Left lung (tissue), 10 donors: ENCODE measurements around the gene RAPGEF2. TPM values are rescaled to one million over a fixed set of nuclear protein-coding genes. Genes with fewer than 3 reads are reported as not detected.

Experiments used
- ATAC-seq: fragments of 200-7000 bp; cut with Tn5 transposase; one replicate; pipeline ENCODE4 v1.9.1; 2020; ENCODE audit warnings: moderate library complexity
- DNase-seq, 4 donors: peaks; one replicate each; pipeline ENCODE4 v3.0.0-alpha.2; 2013 to 2020
- H3K27ac ChIP-seq, 2 donors: fragments of 200-600 bp; sonication (generic) in 1 of 2; one replicate each; pipeline versions ENCODE4 v1.5.0 to v1.8.0; 2020 to 2021
- H3K27me3 ChIP-seq, 2 donors: fragments of 200-600 bp; sonication (generic) in 1 of 2; one replicate each; pipeline versions ENCODE4 v1.5.0 to v1.8.0; 2020 to 2021
- H3K36me3 ChIP-seq, 2 donors: fragments of 200-600 bp; sonication (generic) in 1 of 2; one replicate each; pipeline versions ENCODE4 v1.5.0 to v1.8.0; 2020 to 2021
- H3K4me1 ChIP-seq, 2 donors: fragments of 200-600 bp; one replicate each; pipeline ENCODE4 v1.8.0; 2021
- H3K4me3 ChIP-seq, 2 donors: fragments of 200-600 bp; sonication (generic) in 1 of 2; one replicate each; pipeline versions ENCODE4 v1.5.0 to v1.8.0; 2020 to 2021; ENCODE audit warnings: mild to moderate bottlenecking in 1 of 2
- H3K9me3 ChIP-seq, 2 donors: fragments of 200-600 bp; sonication (generic) in 1 of 2; one replicate each; pipeline versions ENCODE4 v1.5.0 to v1.8.0; 2020 to 2021
- intact Hi-C, 2 donors: fragments of 100-400 bp; cut with DNase I; formaldehyde crosslinking; loops; one replicate each; pipeline versions ENCODE4 v1.11.2 to v1.14.2; 2022
- polyA plus RNA-seq, 6 donors: library from polyadenylated mRNA; unstranded; fragments of 120-200 nt; gene quantifications; one replicate each; pipeline ENCODE4 v1.2.1, GENCODE V29; 2013; ENCODE audit not compliant: insufficient read length in 6 of 6
- total RNA-seq, 2 donors: library from RNA; stranded (reverse); fragmentation: NEBNext Ultra II Directional; extraction: Animal tissue kit (Norgen Biotek cat#: 25700); gene quantifications; one replicate each; pipeline ENCODE4 v1.2.1, GENCODE V29; 2021
- TF ChIP-seq, protein P1 (sequence below), 2 donors: fragments of 200-600 bp; sonication (generic) in 1 of 2; IDR thresholded peaks; one replicate each; pipeline versions ENCODE4 v1.5.0 to v1.8.0; 2021; ENCODE audit warnings: antibody characterized with exemption in 2 of 2
- donor health status: DM: no; HTN: yes; CAD: no.
- donor health status: DM: no; HTN: no; CAD: no.

The RAPGEF2 gene
- total and polyA plus RNA-seq, 8 donors: 39.9 to 52.0 (median 45.4) TPM

GRCh38 chr4:159258889-159259560 is 156.1 kb downstream of the RAPGEF2 start:
- Histone ChIP-seq H3K27me3 (no peaks in the 10 kb centered on the region), H3K36me3 (no peaks in the 10 kb centered on the region), H3K4me3 (no peak overlapping the region), H3K27ac (no peak overlapping the region), H3K4me1 (peaks cover 0 to 9% of the 10 kb centered on the region in 2 donors), H3K9me3 (no peaks in the 10 kb centered on the region)
- intact Hi-C loops: no loop called here
- TF ChIP-seq, protein P1, sequence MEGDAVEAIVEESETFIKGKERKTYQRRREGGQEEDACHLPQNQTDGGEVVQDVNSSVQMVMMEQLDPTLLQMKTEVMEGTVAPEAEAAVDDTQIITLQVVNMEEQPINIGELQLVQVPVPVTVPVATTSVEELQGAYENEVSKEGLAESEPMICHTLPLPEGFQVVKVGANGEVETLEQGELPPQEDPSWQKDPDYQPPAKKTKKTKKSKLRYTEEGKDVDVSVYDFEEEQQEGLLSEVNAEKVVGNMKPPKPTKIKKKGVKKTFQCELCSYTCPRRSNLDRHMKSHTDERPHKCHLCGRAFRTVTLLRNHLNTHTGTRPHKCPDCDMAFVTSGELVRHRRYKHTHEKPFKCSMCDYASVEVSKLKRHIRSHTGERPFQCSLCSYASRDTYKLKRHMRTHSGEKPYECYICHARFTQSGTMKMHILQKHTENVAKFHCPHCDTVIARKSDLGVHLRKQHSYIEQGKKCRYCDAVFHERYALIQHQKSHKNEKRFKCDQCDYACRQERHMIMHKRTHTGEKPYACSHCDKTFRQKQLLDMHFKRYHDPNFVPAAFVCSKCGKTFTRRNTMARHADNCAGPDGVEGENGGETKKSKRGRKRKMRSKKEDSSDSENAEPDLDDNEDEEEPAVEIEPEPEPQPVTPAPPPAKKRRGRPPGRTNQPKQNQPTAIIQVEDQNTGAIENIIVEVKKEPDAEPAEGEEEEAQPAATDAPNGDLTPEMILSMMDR (IDR thresholded peaks at IDR 0.05): no peak
- DNase-seq: no peak
- no peak for ATAC-seq

DNA sequence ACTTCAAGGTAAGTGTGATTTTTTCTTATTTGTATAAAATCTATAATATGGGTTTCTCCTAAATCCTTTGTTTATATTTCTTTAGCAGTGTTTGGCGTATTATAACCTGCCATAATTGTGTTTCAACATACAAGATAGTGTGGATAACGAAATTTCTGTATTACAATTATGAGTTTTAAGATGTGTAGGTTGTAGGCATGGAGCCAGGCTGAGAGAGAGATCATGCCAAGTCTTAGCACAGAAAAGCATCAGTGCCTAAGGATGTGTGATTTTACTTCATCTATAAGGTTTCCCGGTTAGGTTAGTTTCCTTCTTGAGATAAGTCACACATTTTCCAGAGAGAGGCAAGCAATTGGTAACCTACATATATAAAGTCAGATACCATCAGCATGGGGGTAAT is 161.2 kb downstream of the RAPGEF2 start:
- Histone ChIP-seq H3K4me1 (peaks cover 0 to 33% of the 10 kb centered on the region in 2 donors), H3K27ac (no peak overlapping the region), H3K27me3 (no peaks in the 10 kb centered on the region), H3K4me3 (no peak overlapping the region), H3K36me3 (no peaks in the 10 kb centered on the region), H3K9me3 (no peaks in the 10 kb centered on the region)
- DNase-seq: no peak
- TF ChIP-seq, protein P1 (IDR thresholded peaks at IDR 0.05): no peak
- no peak for ATAC-seq
- intact Hi-C loops: no loop called here

- peak; percentile 40 for ATAC-seq
- intact Hi-C loops: no loop called here
- peaks cover 0 to 44% of the 10 kb centered on the region in 2 donors for H3K4me1 ChIP-seq
- peak in 2 of 4 donors; percentile 26 to 52 for DNase-seq
- H3K27ac ChIP-seq: peak overlapping the region; percentile 51
- H3K4me3 ChIP-seq: peak overlapping the region in 1 of 2 donors; percentile 3
- TF ChIP-seq, protein P1 (IDR thresholded peaks at IDR 0.05): no peak
- no peaks in the 10 kb centered on the region for H3K9me3 ChIP-seq
- no peaks in the 10 kb centered on the region for H3K27me3 ChIP-seq
- H3K36me3 ChIP-seq: no peaks in the 10 kb centered on the region
Observed at GRCh38 chr4:159266981-159267868, 164.3 kb downstream of the RAPGEF2 start.

GRCh38 chr4:159267869-159268285 is 165.0 kb downstream of the RAPGEF2 start:
- peak overlapping the region; percentile 51 for H3K27ac ChIP-seq
- no peaks in the 10 kb centered on the region for H3K27me3 ChIP-seq
- TF ChIP-seq, protein P1 (IDR thresholded peaks at IDR 0.05): no peak
- no peaks in the 10 kb centered on the region for H3K9me3 ChIP-seq
- H3K4me1 ChIP-seq: peaks cover 2 to 49% of the 10 kb centered on the region in 2 donors
- intact Hi-C loops: no loop called here
- peak overlapping the region in 1 of 2 donors; percentile 3 for H3K4me3 ChIP-seq
- H3K36me3 ChIP-seq: no peaks in the 10 kb centered on the region
- DNase-seq (no peak), ATAC-seq (peak; percentile 19)

- ATAC-seq (no peak), DNase-seq (no peak)
- H3K4me3 ChIP-seq: no peak overlapping the region
- no peak overlapping the region for H3K27ac ChIP-seq
- peaks cover 7 to 56% of the 10 kb centered on the region in 2 donors for H3K4me1 ChIP-seq
- TF ChIP-seq, protein P1 (IDR thresholded peaks at IDR 0.05): no peak
- H3K27me3 ChIP-seq: no peaks in the 10 kb centered on the region
- intact Hi-C loops: no loop called here
- H3K9me3 ChIP-seq: no peaks in the 10 kb centered on the region
- no peaks in the 10 kb centered on the region for H3K36me3 ChIP-seq
Observed at GRCh38 chr4:159268607-159269006, 165.7 kb downstream of the RAPGEF2 start.
